ENCODE results near the gene NHSL2. TPM values are rescaled to one million over a fixed set of nuclear protein-coding genes. Genes with fewer than 3 reads are reported as not detected.
"Not testable (repeated sequence)": the region's sequence is repeated elsewhere in the genome, so short reads cannot be mapped to it uniquely, and the experiment has no call there.

Gene NHSL2
- polyA plus RNA-seq, 3 donors: 8.6 to 10.1 (median 9.5) TPM

DNA sequence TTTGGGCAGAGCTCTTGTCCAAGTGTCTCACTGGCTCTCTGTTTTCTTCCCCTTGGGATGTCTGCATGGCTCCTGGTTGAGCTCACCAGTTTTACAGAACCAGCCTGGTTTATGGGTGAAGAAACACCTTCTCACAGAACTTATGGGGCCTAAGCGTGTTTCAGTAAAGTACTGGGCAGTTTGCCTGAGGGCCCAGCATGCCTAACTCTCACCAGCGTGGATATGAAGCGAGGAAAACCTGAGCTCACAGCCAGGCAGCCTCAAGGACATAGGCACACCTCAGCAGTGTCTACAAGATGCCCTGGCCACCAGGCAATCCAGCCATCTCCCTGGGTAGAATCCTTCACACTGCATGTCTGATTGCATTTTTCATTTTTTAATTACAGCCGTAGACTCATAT is 9.2 kb downstream of the NHSL2 start:
- DNase-seq: no peak

DNA sequence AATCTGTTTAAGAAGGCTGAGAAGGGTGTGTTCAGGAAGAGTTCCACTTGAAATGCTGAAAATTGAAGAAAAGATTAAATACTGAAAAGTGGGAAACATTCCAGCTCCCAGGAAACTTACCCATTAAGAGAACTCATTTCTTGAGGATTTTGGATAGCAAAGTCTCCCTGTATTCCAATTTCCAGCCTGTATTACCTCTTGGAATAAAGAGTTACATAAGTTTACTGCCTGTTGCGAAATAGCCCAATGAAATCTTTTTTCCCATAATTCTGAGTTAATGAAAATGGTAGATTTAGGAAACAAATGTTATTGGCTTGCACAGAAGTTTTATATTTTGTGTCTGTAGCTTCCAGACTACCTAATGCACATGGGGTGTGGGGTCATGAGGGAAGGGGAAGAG is 12.0 kb downstream of the NHSL2 start:
- no peak for DNase-seq

DNA sequence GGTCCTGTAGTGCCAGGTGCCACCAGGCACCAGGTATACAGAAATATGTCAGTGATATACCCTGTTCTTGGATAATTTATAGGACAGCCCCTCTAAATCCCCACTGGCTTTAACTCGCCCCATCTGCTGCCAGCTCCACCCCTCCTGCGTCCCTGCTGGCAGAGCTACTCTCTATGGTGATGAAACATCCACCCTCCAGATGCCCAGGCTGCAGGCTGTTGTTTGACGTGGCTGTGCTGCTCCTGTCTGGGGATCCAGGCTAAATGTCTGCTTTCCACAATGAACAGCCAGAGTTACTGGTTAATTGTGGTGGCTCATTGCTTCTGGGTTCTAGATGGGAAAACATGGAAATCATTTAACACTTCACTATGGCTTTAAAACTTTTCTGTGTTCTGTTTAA is 12.9 kb downstream of the NHSL2 start:
- no peak for DNase-seq

DNA sequence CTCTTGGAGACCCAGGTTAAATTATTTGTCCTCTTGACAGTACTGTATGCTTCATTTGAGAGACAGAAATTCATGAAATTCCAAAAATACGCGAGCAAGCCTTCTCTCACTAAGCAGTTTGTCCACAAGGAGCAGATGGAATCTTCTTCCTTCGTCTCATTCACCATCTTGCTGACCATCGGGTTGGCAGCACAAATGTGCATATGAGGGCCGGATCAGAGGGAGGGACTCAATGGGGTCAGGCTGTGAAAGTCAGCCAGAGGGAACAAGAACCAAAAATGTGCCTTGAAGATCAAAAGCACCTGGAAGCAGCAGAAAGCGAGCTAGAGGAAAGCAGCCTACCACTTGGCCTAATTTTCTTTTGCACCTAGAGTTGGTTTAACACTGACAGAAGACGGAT is 16.4 kb downstream of the NHSL2 start:
- no peak for DNase-seq

DNA sequence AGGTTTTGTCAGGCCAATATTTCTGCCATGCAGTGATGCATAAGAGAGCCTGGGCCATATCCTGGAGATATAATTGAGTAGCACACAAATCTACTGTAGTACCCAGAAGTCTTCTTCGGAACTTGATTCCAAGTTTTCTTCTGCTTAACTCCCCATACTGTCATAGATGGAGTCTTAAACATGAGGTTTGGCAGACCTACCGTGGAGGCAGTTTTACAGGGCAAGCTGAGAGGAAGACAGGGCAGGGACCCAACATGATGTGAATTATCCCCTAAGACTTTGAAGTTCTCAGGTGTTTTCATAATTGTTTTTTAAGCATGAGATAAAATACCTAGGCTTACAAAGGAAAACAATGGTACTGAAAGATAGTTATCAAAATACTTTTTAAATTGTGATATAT is 18.2 kb downstream of the NHSL2 start:
- no peak for DNase-seq

DNA sequence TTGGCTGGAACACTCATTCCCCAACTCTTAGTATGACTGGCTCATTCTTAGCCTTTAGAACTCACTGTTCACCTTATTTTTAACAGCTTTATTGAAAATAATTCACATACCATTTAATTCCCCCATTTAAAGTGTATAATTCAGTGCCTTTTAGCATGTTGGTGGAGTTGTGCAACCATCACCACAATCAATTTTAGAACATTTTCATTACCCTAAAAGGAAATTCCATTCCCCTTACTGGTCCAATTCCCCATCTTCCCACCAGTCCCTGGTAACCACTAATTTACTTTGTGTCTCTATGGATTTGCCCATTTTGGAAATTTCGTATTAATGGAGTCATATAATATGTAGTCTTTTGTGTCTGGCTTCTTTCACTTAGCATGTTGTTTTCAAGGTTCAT is 19.7 kb downstream of the NHSL2 start:
- no peak for DNase-seq

DNA sequence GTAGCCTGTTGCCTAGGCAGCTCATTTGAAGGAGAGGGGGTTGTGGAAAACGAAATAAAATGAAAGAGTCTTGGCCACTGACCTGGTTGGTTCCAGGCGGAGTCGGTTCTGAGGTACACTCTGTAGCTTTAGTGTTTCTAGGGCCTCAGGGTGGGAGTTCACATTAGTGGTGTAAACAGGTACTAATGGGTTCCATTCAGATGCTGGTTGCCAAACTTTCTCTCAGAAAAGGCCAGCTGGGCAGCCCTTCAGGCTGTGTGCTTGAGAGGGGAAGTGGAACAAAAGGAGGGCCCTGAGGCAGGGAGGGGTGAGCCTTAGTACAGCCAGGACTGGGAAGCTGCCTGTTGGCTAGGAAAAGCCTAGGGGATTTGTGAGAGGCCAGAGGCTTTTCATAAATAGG is 24.8 kb downstream of the NHSL2 start:
- DNase-seq: no peak

DNA sequence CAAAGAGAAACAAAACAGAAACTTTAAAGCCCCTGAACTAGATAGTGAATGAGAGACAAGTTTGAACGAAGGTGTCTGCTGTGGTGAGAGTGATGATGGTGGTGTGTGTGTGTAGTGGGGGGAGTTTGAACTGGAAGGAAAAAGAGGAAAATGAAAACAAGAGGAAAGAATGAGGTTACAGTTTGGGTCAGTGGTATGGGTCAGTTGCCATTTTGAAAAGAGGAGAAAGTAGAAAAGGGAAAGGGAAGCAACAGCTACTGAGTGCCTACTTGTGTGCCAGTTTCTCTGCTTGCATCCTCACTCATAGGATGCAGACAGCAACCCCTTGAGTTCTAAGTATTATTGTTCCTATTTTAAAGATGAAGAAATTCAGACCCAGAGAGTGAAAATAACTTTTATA is 26.0 kb downstream of the NHSL2 start:
- DNase-seq: no peak

DNA sequence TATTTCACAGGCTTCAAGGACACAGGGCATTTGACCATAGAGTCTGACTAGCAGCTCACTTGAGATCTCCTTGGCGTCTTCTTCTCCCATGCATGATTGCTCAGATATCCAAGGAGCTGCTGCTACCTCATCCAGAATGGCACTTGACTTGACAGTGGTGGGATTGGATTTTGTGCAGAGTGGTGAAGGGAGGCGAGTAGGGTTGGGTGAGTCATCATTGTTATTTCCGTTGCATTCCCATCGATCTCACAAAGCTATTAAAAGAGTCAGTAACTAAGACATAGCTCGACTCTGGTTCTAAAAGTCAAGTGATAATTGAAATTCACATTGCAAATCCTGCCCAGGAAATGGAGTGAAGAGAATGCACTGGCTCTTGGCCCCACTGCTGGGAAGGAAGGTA is 27.7 kb downstream of the NHSL2 start:
- no peak for DNase-seq

DNA sequence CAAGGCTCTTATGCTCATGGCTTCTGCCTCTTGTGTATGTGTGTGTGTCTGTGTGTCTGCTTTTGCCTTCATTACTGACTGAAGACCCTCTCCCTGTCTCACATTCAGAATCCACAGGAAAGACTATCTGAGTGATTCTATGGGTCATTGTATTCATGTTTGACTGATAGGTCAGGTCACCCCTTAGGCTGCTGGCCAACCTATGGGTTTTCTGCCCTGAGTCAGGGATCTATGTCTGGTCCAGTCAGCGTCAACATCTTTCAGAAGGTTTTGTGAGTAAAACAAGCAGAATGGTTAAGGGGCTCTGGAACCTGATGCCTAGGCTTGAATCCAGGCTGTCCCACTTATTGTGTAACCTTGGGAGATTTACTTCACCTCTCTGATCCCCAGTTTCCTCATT is 30.5 kb downstream of the NHSL2 start:
- DNase-seq: no peak

DNA sequence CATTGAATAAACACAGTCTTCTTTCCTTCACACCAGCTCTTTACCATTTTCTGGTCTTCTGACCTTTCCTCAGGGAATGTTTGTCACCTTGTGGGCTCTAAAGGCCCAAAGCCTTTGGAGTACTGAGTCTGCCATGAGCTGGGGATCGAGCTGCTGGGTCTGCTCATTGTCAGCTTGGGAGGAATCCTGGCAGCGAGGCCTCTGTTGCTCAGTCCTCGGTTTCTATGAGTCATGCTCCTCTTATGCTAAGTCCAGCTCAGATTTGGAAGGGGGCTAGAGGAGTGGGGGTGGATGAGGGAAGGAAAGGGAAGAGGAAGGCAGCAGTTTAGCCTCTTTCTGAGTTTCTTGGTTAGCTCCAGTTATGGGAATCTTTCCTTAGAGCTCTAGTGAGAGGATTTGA is 31.1 kb downstream of the NHSL2 start:
- DNase-seq: no peak

DNA sequence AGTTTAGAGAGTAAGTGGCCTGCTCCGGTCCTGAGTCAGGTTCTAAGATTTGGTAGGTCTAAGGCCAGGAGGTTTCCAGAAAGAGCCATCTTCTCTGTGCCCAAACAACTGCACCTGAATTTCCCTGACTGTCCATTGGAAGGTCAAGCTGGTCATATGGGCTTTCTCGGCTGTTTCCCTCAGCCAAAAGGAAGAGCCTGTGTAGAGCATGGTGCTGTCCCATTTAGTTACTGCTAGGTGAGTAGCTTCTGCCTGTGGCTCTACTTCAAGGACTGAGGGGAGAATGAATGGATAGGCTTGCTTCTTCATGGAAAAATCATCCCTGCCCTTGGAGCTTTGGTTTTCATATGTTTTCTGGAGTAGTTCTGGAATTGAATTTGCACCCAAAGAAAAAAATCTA is 33.7 kb downstream of the NHSL2 start:
- no peak for DNase-seq

DNA sequence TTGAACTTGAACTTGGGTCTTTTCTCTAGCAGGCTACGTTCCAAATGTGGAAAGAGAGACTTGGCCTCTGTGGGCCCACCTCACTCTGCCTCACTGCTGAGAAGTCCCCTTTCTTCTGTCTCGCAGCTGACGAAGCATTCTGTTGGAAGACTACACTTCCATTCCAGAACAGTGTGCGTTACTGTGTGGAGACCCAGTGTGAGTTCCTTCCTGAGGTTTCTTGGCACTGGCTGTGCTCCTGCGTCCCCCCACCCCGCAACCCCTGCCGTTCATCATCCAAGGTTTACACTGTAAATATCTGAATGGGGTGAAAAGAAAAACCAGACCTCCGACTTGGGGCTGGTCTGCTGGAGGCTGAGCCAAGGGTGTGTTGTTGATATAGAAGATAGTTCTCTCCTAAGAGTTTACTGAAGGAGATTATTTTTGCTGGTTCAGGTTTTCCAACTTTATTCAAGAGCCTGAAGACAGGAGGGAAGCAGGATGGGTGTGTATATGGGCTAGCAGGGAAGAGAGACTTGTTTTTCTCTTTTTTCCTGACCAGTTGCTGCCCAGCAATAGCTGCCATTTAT is 34.7 kb downstream of the NHSL2 start:
- no peak for DNase-seq

DNA sequence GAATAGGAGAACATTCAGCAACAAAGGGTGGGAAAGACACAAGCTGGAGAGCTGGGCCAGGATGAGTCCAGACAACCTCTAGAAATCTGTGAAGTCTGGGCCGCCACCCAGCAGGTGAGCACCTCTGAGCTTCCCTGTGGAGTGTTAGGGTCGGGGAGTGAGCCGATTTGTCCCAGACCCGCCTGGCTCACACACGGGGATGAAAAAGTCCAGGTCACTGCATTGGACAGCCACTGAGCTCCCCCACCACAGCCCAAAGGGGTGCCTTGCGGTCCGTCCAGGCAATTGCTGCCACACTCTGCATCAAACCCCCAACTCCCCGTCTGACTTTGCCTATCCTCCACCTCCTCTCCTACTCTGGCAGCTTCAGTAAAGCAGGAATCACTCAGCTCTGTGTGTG is 38.7 kb downstream of the NHSL2 start:
- DNase-seq: no peak

DNA sequence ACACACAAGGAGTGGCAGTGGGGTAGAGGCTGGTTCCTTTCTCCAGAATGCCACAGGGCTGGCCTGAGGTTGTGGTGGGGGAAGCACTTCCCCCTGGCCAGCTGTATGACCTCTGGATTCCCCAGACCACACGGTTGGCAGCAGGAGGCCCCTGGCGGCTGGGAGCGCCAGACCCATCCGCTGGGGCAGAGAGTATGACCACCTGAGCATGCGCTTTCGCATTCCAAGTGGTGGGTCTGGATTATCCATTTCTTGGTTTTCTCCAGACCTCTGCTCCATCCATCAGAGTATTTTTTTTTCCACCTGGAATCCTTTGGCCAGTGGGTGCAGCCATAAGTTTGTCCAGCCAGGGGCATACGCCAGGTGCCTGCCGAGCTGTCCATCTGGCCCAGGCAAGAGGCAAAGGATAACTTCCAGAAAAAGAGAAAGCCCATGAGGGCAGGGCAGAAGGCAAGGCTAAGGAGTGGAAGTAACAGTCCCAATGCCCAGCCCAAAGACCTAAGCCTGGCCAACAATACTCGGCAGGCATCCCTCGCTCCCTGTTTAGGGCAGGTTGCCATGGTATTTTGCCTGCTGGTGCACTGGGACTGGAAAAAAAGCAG is 39.3 kb downstream of the NHSL2 start:
- no peak for DNase-seq

DNA sequence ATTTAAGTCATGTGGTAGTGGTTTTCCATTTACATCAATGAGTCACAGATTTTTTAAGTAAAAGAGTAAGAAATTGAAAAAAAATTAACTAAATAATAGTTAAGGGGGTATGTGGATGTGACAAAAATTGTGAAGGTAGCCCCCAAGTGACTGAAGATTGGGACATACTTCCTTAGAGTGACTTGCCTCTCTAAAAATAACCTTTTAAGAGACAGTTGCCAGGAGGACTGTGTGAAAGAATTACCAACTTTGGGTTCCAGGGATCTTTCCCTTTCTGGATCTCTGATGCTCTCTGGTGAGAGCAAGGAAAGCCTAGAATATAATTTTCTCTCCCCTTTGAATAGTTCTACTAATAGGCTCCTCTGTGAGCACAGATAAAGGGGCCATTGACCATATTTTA is 42.7 kb downstream of the NHSL2 start:
- DNase-seq: no peak

DNA sequence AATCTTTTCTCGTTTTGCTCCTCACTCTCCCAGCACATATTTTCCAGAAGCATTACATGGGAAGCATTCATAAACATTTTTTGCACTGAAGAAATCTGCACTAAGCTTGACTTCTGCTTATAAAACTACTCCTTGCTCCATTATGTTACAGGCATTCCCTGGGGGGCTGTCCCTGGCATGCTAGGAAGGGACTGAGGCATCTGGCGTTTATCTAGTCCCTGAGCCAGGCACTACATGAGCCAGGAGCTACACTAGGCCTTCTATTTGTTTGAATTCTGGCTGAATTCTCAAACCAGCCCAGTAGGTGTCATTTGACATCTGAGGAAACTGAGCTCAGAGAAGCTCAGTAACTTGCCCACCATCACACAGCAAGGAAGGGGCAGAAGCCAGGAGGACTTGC is 43.3 kb downstream of the NHSL2 start:
- DNase-seq: no peak

DNA sequence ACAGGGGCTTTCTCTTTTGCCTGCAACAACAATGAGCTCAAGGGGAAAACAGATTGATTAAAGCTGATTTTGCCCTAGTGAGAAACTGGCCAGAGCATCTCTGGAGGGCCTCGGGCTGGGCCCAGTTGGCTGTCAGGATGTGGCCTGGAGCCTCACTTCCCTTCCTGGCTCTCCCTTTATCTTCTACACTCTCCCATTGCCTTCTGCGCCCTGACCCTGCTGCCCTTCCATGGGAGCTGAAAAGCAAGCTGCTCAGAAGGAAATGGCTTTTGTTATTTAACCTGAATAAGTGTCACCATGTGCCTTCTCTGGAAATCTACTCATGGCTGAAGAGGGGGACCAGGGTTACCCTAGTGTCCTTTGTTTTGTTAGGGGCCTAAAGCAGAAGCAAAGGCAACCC is 43.8 kb downstream of the NHSL2 start:
- DNase-seq: no peak

DNA sequence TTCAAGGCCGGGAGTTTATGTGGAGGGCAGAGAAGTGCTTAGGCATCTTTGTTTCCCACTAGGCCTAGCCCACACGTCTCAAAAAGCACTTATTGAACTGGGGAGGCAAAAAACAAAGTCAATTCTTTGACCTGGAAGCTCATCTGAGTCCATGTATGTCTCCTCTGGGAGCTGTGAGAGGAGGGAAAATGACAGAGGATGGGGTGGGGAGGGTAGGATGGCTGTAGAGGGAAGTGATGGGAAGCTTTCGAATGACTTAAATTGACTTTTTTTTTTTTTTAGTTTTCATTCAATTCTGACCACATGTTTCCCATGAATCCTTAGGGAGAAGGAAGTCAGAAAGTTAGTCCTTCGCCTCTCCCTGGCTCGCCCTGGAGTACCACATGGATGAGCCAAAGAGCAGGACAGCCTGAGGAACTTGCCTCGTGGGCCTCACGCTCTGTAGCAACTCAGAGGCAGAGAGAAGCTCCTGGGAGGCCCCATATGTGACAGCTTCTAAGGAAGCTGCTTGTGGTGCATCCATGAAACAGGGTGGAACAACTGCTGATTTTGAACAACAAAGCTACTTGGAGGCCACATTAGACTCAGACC is 45.0 kb downstream of the NHSL2 start:
- DNase-seq: no peak

DNA sequence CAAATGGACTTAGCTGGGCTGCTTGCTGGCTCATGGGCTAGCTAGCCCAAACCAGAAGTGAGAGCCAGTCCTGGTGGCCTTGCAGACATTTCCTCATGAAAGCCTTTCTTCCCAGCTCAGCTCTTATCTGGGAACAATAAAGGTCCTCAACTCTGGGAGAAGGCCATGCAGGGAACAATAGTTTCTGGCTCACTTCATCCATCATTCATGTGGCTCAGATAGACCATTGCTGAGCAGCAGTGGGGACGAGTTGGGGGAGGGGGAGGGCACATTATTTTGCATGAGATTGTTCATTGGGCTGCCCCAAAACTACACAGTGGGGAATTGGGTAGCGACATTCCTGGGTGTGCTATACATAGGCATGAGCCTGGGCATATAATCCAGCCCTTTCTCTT is 47.6 kb downstream of the NHSL2 start:
- DNase-seq: no peak

DNA sequence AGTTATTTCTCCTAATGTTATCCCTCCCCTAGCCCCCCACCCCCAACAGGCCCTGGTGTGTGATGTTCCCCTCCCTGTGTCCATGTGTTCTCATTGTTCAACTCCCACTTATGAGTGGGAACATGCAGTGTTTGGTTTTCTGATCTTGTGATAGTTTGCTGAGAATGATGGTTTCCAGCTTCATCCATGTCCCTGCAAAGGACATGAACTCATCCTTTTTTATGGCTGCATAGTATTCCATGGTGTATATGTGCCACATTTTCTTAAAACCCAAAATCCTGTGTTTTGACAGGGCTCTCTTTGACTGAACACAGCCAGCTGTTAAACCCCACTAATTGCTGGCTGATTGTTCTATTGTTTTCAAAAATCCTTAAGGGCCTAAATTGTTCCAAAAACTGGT is 53.5 kb downstream of the NHSL2 start:
- not testable (repeated sequence) for DNase-seq

DNA sequence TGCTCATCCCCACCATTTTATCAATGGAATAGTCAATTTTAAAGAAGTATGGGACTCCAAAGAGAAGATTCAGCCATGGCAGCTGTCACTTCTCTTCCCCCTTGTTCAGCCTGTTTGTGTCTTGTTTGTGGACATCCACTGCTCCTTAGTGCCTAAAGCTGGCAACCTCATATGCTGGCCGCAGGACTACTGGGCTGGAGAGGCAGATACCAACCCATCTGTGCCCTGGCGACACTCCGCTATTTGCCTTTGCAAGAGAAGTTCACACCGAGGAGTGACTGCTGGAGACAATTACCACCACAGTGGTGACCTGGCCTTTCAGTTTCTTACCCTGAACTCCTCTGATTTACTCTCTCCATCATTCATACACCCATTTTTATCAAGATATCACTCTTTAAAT is 64.3 kb downstream of the NHSL2 start:
- no peak for DNase-seq

DNA sequence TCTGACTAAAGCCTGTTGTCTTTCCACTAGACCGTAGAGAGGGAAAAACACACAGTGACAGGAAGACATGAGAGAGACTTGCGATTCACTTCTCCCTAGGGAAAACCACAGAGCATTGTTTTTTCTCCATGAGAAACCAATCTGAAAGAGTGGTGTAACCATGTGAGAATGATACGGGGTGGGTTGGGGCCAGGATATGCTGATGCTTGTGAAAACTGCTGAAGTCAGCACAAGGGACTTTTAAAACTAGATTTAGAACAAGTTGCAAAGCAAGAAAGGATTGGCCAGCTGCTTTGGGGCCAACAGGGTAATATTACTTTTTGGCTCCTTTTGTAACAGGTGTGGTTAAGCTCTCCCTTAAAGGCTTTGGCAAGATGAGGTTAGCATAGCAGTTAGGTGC is 66.1 kb downstream of the NHSL2 start:
- DNase-seq: no peak

DNA sequence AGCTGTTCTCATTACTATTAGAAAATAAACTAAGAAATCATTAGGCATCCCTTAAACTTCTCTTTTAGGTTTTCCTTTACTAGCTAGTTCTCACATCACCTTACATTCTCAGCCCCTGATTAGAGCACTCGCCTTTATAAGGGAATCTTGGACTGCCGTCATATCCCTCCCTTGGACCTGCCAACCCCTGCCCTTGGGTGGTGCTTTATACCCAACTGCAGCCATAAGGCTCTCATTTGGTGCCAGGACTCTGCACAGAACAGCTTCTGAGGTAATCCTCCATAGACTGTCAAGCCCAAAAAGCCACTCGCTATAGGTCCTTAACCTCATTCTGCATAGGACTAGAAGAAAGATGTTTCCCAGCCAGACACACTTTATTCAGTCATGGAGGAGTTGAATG is 67.5 kb downstream of the NHSL2 start:
- DNase-seq: no peak
